Occipital lobe (tissue), 2 donors: ENCODE results near the gene TFF2. TPM values are rescaled to one million over a fixed set of nuclear protein-coding genes. Genes with fewer than 3 reads are reported as not detected.

Experiments
- DNase-seq: peaks from one replicate; lab custom pipeline; 2025; lab: John Stamatoyannopoulos, UW
- total RNA-seq: library from RNA; depleted of rRNA; stranded (reverse); fragments of >200 nt; gene quantifications from one replicate; pipeline ENCODE4 v1.2.3, GENCODE V29; 2014

TFF2 gene
- total RNA-seq, 1 donor from 2014 or later: not detected

DNA sequence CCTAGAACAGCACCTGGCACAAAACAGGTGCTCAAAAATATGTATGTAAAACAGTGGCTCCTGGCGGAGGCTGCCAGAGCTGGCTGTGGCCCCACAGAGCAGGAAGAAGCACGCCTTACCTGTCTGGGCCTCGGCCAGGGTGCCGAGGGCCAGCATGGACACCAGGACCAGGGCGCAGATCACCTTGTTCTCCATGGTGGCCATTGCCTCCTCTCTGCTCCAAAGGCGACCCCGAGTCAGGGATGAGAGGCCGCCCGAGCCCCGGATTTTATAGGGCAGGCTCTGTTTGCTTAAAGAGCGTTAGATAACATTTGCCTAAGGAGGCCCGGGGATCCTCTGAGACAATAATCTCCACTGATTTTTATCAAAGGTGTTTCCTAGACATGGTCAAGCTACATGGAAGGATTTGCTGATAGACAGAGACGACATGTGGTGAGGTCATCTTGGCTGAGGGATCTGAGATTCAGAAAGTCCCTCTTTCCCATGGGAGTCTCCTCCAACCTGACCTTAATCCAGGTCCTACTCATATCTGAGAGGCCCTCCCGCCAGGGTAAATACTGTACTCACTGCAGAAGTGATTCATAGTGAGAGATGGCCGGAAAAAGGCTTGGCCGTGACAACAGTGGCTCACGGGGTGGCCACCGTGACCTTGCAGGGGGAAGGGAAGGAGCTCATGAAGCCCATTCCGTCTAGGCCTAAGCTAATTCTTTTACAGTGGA is 15.7 kb upstream of the TFF2 start, which contains the start of gene TFF1:
TFF1 (minus strand) TSS at position 244 of the 719 bp plus-strand sequence; CDS start at position 204, 40 bp downstream.
- DNase-seq: no peak

DNA sequence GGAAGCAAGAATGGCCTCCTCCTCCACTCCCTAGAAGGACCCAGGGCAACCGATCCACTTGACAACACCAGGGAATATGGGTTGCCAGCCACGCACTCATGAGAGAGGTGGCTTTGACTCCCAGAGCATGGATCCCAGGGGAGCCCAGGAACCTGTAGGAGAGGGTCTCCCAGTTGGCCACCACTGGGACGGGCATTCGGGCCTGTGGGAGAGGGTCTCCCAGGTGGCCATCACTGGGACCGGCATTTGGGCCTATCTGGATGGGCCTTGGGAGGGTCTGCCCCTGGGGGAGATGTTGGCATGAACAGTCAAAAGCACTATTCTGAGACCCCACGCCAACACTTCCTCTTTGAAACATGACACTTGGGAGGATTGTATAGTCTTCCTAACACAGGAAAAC is 15.0 kb upstream of the TFF2 start:
- DNase-seq: no peak

GRCh38 chr21:42364304-42364865 is 13.6 kb upstream of the TFF2 start:
- no peak for DNase-seq

- DNase-seq: no peak
Observed at GRCh38 chr21:42363312-42363711, 12.5 kb upstream of the TFF2 start.

- DNase-seq: no peak
Observed at GRCh38 chr21:42362700-42363099, 11.9 kb upstream of the TFF2 start.

GRCh38 chr21:42362198-42362597 is 11.4 kb upstream of the TFF2 start:
- no peak for DNase-seq

- no peak for DNase-seq
Observed at GRCh38 chr21:42361286-42361685, 10.5 kb upstream of the TFF2 start.

- DNase-seq: no peak
Observed at GRCh38 chr21:42360317-42360716, 9.5 kb upstream of the TFF2 start.

- DNase-seq: no peak
Observed at GRCh38 chr21:42358937-42359336, 8.1 kb upstream of the TFF2 start.

DNA sequence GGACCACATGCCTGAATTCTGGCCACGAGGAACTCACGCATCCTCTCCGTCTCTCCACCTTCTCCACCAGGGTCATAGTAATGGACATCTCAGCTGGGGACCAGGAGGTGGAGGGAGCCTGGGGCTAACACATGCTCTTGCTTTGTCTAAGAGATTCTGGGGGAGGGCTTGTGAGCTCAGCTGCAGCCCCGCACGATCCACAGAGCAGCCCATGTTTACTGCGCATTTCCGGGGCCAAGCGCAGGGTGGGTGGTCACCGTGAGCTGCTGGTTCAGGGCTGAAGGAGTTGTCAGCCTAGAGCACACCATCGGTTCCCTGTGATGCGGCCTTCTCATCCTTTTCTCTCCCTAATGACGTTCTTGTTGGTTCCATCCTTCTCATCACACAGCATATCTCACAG is 7.5 kb upstream of the TFF2 start:
- DNase-seq: no peak

DNA sequence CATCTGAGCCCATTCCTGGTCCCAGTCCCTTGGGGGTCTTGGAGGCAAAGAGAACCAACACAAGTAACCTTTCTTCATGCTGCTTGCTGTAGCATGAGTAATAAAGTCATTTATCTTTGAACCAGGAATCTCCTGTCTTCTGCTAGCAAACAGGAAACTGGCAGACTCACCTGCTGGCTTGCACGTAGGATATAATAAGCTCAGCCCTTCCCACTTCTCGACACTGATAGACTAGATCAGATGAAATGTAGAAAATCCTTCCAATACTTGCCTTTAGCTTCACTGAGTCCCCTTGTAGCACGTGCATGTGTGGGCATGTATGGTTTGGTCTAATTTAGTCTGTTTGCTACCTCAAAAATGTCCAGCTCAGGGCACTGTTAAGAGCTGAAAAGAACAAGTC is 6.5 kb upstream of the TFF2 start:
- DNase-seq: no peak

- DNase-seq: no peak
Observed at GRCh38 chr21:42356650-42357049, 5.9 kb upstream of the TFF2 start.

DNA sequence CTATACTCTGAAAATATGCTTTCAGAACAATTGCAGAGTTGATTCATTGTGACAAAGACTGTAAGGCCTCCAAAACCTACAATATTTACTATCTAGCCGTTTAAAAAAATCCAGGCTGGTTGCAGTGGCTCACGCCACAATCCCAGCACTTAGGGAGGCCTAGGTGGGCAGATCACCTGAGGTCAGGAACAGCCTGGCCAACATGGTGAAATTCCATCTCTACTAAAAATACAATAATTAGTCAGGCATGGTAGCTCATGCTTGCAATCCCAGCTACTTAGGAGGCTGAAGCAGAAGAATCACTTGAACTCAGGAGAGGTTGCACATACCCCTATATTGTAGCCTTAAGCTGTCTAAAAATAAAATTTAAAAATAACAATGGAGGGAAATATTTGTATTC is 5.3 kb upstream of the TFF2 start:
- no peak for DNase-seq

DNA sequence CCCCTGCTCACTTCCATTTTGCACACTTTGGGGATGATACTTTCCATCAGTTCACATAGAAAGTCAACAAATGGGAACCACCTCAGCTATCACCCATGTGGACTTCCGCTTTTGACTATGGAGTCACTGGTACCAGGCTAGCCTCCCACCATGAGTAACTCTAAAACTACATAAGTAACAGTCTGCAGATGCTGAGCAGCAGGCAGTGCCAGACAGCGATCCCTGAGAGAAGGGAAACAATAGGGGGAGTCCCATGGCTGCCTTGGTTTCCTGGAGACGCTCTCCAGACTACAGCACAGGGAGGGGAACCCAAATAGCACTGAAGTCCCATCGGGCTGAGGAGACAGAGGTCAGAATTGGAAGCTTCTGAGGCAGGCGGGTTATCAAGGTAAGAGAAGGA is 2.8 kb upstream of the TFF2 start:
- no peak for DNase-seq

DNA sequence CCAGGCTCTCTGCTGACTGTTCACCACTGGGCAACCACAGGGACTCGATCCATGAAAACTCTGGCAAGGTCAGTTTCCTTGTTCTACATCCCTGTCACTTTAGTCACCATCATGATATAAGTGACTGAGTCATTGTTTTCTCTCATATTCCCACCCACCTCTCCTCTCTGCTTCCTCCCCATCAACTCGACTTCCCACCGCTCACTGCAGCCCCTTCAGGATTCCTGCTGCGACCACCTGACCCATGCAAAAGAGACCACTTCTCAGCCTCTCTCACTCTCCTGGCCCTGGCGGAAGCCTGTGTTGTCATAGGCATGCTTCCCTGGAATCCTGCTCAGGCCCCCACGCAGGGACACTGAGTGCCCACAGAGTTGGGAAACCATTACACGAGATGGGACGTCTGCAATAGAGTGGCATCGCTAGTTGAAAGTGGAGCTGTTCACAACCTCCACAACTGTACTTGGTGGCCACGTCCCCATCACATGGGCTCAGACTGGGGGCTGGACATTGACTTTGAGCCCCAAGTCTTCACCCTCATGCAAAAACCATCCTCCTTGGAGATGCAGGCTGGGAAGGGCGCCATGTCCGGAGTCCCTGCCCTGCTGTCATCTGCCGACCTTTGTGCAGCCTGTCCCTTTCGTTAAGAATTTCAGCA is 1.8 kb upstream of the TFF2 start:
- DNase-seq: no peak

- no peak for DNase-seq
Observed at GRCh38 chr21:42351626-42352440, 1.0 kb upstream of the TFF2 start.

GRCh38 chr21:42350318-42350910 is 380 bp downstream of the TFF2 start:
- no peak for DNase-seq

GRCh38 chr21:42349420-42350317 is 1.1 kb downstream of the TFF2 start:
- no peak for DNase-seq

DNA sequence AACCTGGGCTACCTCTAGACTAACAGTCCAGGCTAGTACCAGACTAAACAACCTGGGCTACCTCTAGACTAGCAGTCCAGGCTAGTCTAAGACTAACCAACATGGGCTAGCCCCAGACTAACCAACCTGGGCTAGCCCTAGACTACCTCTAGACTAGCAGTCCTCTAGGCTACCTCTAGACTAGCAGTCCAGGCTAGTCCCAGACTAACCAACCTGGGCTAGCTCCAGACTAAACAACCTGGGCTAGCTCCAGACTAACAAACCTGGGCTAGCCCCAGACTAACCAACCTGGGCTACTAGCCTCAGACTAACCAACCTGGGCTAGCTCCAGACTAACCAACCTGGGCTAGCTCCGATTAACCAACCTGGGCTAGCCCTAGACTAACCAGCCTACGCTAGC is 2.0 kb downstream of the TFF2 start:
- DNase-seq: no peak

- DNase-seq: no peak
Observed at GRCh38 chr21:42347601-42348327, 3.0 kb downstream of the TFF2 start.
